Myometrial cell (primary cell): ENCODE measurements around the gene ZNF677. TPM values are rescaled to one million over a fixed set of nuclear protein-coding genes. Genes with fewer than 3 reads are reported as not detected.

Experiments
- total RNA-seq: library from RNA; depleted of rRNA; stranded (reverse); fragments of >200 nt; gene quantifications from 2 replicates; pipeline ENCODE4 v1.2.3, GENCODE V29; 2015

The ZNF677 gene
- 6.9 and 13.1 TPM in 2 replicates for total RNA-seq

DNA sequence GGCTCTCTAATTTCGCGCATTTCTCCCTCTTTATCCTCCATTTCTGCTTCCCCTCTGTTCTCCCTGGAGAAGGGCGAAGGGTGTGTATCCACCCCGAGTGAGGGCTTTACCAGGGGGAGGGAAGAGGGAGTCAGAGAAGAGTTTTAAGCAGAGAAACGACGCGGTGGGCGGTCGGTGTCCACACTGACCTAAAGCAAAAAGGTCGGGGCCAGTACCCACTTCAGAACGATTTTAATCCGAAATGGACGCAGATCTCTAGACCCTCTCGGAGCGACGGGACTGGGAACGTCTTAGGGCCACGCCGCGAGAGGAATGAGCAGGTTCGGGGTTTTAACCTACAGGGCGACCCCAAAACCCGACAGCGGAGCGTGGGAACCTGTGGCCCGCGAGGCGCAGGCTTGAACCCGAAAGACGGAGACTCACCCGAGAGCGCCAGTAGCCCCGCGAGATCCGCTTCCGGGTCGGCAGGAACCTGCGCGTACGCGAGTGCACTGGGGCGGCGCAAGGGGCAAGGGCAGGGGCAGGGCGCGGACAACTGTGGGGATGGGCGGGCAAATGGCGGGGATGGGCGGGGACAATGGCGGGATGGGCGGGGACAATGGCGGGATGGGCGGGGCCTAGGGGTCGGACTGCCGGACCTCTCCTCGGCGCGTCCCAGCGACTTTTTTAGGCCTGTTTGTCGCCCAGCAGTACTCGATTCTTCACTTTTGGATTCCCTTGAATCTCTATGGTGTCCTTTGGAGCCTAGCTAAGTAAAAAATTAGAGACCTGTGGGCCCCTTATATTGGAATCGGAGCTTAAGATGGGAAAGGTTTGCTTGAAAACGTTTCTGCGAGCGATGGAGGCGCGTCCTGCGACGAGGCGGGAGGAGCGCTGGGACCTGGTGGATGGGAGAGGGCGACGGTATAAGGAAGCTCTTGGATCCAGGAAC is at the start of gene ZNF677:
ZNF677 (minus strand) TSS at position 463 of the 931 bp plus-strand sequence. CDS start 3,323 bp downstream, outside the sequence.

DNA sequence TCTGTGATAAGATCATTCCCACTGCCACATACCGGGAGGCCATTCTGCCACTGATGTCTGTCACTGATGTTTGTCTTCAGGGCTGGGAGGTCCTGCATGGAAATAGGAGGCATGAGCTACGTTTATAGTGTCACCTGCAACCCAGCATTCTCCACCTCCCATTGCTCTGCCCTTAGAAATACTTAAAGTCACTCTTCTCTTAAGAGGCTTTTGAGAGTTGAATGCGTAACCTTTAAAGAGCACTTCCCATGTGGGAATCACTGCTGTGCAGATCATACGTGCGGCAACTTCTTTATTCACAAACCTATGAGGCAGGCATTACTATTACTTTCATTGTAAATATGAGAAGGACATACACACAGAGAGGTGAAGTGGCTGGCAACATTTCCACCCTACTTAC is 12.9 kb upstream of the ZNF677 start, which contains the start of gene VN1R4:
VN1R4 (minus strand) TSS at position 101 of the 400 bp plus-strand sequence; CDS start at position 43, 58 bp downstream.

DNA sequence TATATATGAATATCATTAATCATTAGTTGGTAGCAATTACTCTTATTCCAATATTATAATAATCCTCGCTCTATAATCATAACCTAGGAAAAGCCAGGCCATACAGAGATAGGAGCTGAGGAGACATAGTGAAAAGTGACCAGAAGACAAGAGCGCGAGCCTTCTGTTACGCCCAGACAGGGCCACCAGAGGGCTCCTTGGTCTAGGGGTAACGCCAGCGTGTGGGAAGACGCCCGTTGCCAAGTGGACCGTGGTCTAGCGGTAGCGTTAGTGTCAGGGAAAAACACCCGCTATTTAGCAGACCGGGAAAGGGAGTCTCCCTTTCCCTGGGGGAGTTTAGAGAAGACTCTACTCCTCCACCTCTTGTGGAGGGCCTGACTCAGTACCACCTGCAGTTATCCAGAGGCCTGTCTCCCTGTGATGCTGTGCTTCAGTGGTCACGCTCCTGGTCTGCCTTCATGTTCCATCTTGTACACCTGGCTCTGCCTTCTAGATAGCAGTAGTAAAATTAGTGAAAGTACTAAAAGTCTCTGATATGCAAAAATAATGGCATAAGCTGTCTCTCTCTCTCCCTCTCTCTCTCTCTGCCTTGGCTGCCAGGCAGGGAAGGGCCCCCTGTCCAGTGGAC is 3.2 kb upstream of the ZNF677 start, which contains the start of gene VN1R2:
VN1R2 (plus strand) TSS at position 578 of the 628 bp plus-strand sequence. CDS start 84 bp downstream, outside the sequence.

DNA sequence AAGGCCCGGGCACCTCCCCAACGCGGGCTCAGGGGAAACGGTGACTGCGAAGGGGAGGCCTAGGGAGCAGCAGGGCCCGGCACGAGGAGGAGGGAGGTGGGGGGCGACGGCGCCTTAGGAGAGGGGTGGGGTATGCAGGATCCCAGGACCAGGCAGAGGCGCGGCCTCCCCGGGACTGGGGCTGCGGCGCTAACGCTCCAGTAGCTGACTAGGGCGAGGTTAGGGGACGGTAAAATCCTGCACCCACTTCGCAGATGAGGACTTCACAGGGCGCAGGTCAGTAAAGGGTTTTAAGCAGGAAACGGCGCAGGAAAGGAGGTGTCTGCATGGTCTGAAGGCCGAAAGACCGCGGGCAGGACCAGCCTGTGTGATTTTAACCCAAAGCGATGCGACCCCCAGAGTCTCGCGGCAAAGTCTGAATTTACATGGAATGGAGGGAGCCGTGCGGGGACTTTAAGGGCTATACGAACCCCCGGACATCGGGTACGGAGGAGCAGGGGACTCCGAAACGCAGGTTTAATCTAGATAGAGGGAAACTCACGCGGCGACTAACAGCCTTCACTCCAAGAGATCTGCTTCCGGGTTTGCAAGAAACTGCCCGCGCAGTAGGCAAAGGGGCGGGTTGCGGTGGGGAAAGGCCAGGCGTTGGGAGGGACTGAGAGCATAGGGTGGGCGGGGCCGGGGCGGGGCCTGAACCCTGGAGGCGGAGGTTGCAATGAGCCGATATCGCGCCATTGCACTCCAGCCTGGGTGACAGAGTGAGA is 61.7 kb downstream of the ZNF677 start, which contains the start of gene ZNF665:
ZNF665 (minus strand) TSS at position 588 of the 764 bp plus-strand sequence. CDS start 10,460 bp downstream, outside the sequence.

Other genes with a start within 250 kb of the ZNF677 start
- gene ERVV-1, start 241.0 kb downstream of the ZNF677 start, total RNA-seq = not detected in 2 replicates
- not detected in 2 replicates for gene ERVV-2, start 210.1 kb downstream of the ZNF677 start, total RNA-seq
- 12.8 and 18.2 TPM in 2 replicates for gene ZNF160, start 151.5 kb downstream of the ZNF677 start, total RNA-seq
- gene ZNF415, start 122.0 kb downstream of the ZNF677 start, total RNA-seq = 2.7 and 3.7 TPM in 2 replicates
- 2.1 and 2.3 TPM in 2 replicates for gene ZNF347, start 95.8 kb downstream of the ZNF677 start, total RNA-seq
- gene ZNF665, start 61.5 kb downstream of the ZNF677 start, total RNA-seq = 1.7 and 8.2 TPM in 2 replicates
- gene VN1R2, start 3.4 kb upstream of the ZNF677 start, total RNA-seq = not detected in 2 replicates
- gene VN1R4, start 12.8 kb upstream of the ZNF677 start, total RNA-seq = not detected in 2 replicates
- gene ZNF845, start 78.9 kb upstream of the ZNF677 start, total RNA-seq = 3.7 and 3.9 TPM in 2 replicates
- 0.86 and 0.89 TPM in 2 replicates for gene ZNF525, start 110.8 kb upstream of the ZNF677 start, total RNA-seq
- 2.6 and 3.9 TPM in 2 replicates for gene ZNF765, start 140.3 kb upstream of the ZNF677 start, total RNA-seq
- gene ZNF761, start 177.1 kb upstream of the ZNF677 start, total RNA-seq = 9.2 and 14.2 TPM in 2 replicates
- 0.58 and 2.1 TPM in 2 replicates for gene ZNF813, start 212.9 kb upstream of the ZNF677 start, total RNA-seq